HG03575 (cell line): ENCODE data around the gene ZFP62.
A peak's percentile ranks its signal among the peaks of the same experiment; 100 is the strongest.

Experiments
- ATAC-seq: cut with Tn5 transposase; IDR thresholded peaks from one replicate; pipeline ENCODE4 v1.9.1; 2021; ENCODE audit not compliant: unreplicated experiment, insufficient number of reproducible peaks, low FRiP score; ENCODE audit errors: extremely low read depth

The ZFP62 gene

DNA sequence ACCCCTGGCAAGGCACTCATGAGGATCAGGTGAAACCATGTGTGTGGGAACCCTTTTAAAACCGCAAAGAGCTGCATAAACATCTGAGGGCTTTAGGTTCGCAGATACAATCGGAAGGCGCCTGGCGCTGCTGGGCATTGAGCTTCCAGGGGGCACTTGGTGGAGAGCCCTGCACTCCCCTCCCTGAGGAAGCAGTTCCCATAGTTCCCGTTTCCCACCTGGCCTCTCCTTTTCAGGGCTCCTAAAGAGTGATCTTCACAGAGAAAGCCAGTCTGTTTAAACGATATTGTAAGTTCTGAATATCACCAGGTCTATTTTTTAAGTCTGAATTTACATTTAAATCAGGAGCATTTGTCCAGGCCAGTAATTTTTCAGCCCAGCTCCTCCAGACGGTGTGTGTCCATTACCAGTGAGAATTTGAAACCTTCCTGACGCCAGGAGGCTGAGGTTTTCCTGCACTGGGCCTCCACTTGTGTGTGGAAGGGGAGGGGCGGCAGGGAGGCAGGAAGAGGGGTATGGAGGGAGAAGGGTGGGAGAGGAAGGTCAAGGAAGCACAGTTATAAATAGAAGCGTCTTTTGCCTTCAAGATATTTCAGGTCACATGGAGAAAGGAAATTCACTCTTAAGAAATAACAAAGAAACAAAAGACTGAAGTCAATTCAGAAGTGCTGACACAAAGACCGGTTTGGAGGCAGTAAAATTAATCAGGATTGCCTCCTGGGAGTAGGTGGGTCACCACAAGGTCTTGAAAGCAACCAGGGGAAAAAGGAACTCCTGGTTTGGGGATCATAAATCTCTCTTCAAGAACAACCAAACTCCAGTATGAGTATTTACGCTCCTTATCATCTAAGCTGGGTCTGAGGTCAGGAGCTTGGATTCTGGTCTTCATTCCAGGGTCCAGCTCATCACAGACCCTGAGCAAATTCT is 44.2 kb downstream of the ZFP62 start:
- no peak for ATAC-seq

DNA sequence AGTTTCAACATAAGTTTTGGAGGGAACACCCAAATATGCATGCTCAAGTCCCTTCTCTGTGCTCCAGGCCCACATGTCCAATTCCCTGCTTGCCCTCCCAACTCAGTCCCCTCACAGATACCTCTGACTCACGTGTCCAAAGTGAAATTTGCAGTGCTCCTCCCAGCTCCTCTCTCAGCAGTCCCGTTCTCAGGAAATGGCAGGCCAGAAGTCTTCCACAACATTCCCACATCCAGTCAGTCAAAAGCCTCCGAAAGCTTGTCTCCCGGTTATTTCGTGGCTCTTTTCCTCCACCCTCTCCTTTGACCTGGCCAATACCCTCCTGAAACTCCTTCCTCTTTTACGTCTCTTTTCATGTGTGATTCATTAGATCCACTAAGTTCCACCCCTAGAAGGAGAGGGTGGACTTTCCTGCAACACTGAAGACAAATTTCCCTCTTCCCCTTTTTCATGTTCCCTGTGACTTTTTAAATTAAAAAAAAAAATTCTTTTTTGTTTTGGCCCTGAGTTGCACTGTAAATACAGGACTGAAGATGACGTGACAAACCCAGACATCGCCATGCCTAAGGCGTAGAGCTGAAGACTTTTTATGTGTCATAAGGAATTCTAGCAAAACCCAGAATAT is 45.7 kb downstream of the ZFP62 start:
- no peak for ATAC-seq

DNA sequence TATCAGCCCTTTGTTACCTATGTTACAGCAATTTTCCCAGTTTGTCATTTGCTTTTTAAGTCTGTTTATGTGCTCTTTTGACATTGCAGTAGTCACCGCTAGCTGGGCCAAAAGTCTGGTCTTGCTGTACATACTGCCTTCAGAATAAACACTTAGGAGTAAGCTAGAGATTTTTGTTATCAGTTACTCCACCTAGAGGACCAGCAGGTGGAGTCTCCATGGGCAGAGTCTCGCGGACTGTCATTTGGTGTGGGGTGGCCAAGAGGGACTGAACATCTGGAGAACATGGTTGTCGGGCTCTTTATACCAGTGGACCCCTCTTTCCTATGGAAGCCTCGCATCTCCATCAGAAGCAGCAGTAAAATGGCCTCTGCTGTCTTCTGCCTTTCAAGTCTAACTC is 47.7 kb downstream of the ZFP62 start:
- no peak for ATAC-seq

DNA sequence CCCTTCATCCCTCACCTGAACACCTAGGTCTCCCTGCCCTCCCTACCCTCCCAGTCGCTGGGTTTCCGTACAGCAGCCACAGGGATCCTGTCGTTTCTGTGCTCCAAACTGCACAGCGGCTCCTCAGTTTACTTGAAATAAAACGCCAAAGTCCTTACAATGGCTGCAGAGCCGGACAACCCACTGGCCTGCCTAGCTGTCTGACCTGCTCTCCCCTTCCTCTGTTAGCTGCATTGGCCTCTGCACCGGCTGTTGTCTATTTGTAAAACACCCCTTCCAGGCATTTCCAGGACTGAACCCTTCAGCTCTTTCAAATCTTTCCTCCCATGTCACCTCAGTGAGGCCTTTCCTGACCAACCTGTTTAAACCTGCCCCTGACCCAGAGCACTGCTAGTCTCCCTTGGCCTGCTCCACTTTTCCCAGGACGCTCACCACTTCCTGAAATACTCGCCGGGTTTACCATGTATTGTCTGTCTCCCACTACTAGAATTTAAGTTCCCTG is 49.4 kb downstream of the ZFP62 start:
- ATAC-seq, result no peak

DNA sequence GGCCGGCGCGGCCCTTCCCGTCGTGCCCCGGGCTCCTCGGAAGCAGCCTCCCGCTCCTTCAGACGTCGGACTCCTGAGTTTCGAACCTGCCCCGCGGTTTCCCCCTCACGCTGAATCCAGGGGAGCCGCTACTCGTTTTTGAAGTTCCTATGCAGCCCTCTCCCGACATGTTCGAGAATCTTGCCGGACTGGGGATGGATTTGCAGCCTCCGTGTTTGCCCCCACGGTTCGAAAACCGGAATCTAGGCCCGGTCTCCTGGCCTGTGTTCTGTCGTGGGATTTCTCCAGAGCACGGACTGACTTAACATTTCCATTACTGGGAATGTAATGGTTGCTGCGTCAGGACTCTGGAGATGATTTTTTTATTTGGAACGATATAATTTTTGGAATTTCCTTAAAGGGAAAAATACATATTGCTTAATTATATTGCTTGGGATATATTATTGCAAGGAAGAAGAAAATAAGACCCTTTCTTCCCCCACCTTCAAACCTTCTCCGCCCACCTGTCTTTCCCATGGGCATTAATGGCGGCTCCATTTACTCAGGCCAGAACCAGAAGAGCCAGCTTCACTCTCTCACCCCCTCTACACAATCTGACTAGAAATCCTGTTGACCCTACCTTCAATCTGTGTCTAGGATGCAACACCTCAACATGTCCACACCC is 50.0 kb downstream of the ZFP62 start:
- ATAC-seq, result no peak

DNA sequence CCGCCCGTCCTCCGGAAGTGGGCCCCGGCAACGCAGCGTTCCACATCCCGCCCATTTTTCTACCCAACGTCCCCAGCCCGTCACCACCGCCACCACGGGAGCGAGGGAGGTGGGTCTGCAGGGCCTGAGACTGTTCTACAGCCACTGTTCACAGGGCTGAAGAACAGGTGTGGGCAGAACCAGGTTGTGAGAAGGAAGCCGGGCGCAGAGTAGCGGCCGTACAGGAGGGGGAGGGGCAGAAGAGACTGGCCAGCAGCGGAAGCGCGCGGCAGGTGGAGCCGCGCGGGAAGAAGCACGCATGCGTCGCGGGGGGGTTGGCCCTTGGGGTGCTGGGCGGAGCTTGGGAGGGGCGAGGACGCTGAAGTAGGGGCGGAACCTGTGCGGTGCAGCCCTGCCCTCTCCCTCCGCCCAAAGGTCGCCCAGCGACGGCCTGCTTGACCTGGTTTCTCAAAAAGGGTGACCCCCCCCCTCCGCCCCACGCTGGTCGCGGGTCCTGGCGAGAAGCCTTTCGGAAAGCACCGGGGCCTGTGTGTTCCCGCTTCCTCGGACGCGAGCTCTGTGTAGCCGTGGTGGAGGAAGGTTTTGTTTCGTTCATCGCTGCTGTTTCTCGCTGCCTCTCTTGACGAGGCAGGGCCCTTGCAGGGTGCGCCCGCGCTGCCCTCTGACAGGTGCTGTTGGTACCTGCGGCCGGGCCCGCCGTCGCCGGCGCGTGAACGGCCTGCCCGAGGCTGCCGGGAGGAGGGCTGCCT is 50.7 kb downstream of the ZFP62 start:
- ATAC-seq, result peak; percentile 25

DNA sequence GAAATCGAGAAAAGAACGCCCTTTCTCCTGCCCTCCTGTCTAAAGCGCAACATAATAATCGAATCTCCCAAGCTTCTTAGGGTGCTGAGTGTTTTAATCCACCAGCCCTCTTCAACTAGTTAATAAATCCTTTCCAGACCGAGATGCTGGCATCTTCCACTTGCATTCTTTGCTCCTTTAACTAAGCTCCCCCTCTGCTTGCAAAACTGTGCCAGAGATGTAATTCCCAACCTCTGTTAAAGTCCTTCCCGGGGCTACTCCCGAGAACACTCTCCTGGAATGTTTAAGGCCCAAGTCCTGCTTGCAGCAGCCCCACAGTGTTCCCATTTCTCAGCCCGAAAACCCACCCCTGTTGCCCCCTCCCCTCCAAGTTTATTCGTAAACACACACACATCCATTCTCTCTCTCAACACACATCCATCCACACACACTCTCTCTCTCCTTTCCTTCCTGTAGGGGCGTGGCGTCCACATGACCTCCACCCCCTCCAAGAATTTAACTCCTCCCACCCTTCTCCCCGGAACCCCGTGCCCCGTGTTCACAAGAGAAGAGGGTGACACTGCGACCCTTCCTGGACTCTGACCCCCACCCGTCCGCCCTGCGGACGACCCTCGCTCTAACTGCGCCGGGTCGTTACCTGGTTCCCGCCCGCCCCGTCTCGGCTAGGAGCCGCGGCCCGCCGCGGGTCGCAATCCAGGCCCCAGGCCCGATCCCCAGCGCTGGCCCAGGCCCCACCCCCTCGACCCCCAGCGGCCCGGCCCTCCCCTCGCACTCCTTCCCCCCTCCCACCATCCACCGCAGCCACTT is 51.5 kb downstream of the ZFP62 start:
- no peak for ATAC-seq

DNA sequence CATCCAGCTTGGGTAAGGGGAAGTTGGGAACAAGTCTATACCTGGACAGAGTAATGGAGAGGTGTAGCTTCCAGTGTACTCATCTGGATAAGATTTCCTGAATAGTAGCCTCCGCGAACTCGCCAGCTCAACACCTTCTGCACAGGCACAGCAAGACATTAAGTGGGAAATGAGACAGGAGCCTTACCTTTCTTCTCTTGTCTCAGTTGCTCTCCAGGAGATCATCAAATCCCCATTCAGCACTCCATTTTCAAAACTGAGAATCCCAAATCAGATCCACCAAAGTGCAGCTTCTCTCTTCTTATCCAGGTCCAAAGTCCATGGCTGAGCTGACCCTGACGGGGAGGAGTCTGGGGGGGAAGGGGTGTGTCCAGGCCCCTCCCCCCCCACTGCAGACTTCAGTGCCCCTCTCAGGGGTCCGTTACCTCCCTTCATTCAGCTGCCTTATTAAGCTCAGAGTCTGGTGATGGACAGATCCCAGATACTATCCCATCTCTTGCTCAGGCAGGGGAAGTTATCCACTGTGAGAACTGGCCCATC is 52.5 kb downstream of the ZFP62 start:
- no peak for ATAC-seq

DNA sequence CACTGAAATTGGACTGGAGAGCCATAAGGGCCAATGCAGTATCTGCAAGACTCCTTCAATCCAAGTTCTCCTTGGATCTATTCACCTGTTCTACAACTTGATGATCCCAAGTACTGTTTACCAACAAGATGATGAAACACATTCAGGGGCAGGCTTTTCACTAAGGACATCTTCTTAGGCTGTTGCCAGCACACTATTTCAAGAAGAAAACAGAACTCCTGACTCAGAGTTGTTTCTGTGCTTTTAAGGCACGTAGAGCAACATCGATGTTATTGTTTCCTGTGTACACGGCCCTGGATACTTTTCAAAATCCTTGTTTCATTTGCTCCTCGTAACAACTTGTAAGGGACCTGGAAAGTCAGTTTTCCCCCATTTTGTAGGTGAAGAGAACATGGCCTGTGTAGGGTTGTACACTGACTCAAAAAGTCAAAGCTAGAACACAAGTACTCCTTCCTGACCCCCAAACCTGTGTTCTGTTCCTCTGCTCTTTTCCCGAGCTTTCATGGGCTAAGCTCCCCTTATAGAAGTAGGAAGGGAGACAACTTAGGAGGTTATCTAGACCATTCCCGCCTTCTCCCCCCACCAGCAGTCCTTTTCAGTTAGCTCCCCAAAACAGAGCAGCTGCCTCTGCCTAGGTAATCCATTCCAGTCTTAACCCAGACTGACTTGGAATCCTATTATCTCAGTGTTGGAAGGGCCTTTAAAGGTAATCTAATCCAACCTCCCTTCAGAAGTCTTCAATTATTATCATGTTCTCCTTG is 53.2 kb downstream of the ZFP62 start:
- no peak for ATAC-seq

DNA sequence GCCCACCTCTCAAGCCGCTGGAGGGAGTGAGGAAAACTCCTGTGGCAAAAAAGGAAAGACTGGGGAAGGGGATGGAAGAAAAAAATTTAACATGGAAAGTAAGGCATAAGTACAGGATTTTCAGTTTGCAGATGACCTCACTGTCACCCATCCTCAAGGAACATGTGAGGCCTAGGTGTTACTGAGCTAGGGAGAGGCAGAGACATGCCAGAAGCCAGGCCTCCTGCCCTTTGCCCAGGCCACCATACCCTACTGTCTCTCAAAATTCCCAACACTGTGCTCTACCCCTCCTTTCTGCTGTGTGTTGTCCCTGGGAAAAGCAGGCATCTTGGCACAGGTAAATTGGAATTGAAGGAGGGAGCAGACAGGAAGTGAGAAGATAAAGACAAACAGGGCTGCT is 54.0 kb downstream of the ZFP62 start:
- ATAC-seq, result no peak

DNA sequence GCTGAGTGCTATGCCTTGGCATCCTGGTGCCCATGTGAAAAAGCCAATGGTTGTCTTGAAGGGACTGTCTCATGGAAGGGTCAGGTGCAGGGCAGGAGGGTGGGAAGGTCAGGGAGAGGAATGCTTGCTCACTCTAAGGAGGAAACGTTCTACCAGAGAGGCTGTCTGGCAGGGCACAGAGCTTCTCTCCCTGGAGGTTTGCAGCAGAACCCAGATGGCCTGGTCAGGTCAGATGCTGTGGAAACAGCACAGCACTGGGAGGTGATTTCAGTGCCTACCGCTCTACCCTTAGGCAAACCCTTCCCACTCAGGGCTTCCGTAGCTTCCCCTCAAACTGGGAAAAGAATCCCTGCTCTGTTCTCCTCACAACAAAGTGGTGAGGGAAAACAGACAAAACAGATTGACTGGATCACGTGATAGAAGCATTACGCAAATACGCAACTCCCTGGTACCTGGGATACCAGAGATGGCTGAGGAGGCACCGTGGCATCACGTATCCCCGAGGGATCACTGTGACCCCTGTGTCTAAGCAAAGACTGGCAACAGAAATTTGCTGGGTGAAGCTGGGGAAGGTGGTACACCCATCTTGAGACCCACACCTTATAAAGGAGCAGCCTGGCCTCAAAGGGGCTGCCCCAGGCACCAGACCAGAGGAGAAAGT is 54.6 kb downstream of the ZFP62 start:
- ATAC-seq, result no peak

DNA sequence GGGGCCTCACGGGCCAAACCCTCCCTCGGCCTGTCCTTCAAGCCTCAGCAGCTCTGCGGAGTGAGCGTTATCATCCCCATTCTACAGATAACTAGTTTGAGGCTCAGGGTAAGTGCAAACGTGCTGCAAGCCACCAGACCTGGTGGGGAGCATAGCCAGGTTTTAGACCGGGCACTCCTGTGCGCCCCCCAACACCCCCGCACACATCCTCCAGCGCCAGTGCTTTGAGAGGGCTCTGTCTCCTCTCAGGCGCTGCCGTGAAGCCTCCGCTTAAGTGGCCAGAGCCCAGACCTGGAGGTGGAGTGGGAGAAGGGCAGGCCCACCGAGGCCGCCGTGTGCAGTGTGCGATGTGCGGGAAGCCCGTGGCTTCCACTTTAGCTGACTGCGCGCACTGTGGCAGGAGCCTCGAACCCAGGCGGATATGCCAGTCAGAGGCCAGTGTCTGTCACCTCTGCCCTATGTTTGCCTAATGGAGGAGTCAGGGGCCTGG is 56.9 kb downstream of the ZFP62 start:
- no peak for ATAC-seq

DNA sequence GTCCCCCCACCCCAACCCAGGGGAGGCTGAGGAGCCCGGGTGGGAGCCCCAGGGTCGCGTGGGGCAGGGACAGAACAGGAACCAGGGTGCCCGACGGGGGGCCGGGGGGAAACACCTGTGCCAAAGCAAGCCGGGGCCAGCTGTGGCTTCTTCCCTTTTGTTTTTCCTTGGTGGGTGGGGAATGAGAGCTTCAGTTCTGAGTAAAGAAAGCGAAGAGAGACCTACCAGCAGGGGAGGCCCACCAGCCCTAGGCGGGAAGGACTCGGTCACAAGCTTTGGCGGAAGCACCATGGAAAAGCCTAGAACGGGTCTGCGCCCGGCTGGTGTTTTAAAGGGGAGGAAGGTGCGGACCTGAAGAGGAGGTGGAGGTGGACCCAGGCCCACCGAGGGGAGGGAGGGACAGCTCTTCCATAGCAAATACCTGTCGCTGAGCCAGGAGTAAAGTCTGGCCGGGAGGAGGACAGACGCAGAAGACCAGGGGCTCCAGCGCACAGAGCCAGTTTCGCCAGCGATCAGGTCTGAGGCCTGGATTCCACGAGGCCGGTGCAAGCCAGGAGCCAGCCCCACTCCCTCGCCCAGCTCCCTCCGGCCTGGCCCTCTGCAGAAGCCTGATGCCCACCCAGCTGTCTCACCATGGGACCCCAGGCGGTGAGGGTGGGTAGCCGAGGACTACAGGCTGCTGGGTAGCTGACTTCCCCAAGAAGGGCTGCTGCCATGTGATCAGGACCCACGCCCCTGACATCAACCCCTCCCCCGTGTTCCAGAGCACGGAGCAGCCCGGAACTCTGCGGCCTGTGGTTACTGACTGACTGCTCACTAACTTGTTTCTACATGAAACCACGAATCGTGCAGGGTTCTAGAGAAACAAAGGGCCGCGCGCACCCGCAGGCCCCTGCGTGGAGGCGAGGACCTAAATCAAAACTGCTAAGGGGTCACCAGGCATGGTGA is 57.6 kb downstream of the ZFP62 start:
- ATAC-seq, result peak; percentile 51

DNA sequence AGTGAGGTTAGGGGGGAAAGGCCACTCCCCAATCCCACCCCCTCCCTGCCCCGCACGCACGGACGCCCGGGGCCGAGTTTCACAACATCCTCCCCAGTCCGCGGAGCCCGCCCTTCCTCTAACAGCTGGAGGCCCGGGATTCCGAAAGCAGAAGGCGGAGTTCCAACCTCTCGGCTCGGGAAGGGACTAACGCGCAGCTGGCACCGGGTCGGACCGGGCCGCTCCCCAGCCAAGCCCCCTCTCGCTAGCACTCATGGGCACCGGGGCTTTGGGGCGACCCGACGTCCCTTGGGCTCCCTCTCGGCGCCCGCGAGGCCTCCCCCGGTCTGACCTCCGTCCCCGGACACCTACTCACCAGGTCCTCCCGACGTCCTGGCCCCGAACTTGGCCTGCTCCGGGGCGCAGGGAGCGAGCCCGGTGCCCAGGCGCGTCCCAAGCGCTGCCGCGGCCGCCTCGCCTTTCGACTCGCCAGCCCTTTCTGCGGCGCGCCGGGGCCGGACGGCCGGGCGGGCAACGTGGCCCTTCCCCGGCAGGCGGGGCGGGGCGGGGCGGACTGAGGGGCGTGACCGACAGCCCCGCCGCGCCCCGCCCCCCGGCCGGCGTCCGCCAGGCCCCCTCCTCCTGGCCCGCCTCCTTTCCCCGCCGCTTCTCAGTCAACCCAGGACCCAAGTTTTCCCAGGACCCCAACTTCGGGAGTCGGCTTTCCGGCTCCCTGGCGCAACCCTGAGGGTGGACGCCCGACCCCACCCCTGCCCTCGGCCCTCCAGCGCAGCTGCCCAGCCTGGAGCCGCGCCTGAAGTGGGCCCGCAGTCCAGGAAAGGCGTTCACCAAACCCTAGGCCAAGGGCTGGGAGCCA is 58.5 kb downstream of the ZFP62 start, which contains the start of gene MGAT1:
Gene MGAT1 (minus strand): TSS at position 482 of the 856 bp plus-strand sequence. CDS start 9,835 bp downstream, outside the sequence.
- no peak for ATAC-seq
